NCI-H2227 (cell line): ENCODE results near the gene PTH.
A peak's percentile ranks its signal among the peaks of the same experiment; 100 is the strongest.

ENCODE experiments used
- DNase-seq: peaks from one replicate; lab custom pipeline; 2025; ENCODE audit not compliant: unreplicated experiment; lab: John Stamatoyannopoulos, UW

The PTH gene

GRCh38 chr11:13495929-13496328 lies at the start of gene PTH:
Gene PTH (minus strand): TSS chr11:13495997. CDS start chr11:13492855, 3,142 bp downstream.
- DNase-seq: no peak

- DNase-seq: no peak
These were observed 42.2 kb upstream of the PTH start for GRCh38 chr11:13538044-13538443.

- no peak for DNase-seq
These were observed 40.0 kb upstream of the PTH start for GRCh38 chr11:13535819-13536218.

- DNase-seq: no peak
These were observed 38.6 kb upstream of the PTH start for GRCh38 chr11:13534358-13534757.

GRCh38 chr11:13525257-13525656 lies 29.5 kb upstream of the PTH start:
- DNase-seq: no peak

- no peak for DNase-seq
These were observed 7.6 kb upstream of the PTH start for GRCh38 chr11:13503393-13503792.

GRCh38 chr11:13502492-13502891 lies 6.7 kb upstream of the PTH start:
- no peak for DNase-seq

GRCh38 chr11:13494051-13494450 lies 1.7 kb downstream of the PTH start:
- DNase-seq: no peak

GRCh38 chr11:13487661-13488030 lies 8.2 kb downstream of the PTH start:
- peak; percentile 21 for DNase-seq

- DNase-seq: peak; percentile 79
These were observed 8.7 kb downstream of the PTH start for GRCh38 chr11:13486926-13487660.

- peak; percentile 12 for DNase-seq
These were observed 15.6 kb downstream of the PTH start for GRCh38 chr11:13480198-13480597.

GRCh38 chr11:13479688-13480087 lies 16.1 kb downstream of the PTH start:
- DNase-seq: no peak

- no peak for DNase-seq
These were observed 20.7 kb downstream of the PTH start for GRCh38 chr11:13475091-13475490.

- DNase-seq: no peak
These were observed 22.6 kb downstream of the PTH start for GRCh38 chr11:13473013-13473722.

- DNase-seq: no peak
These were observed 27.0 kb downstream of the PTH start for GRCh38 chr11:13468750-13469149.

- peak; percentile 44 for DNase-seq
These were observed 29.9 kb downstream of the PTH start for GRCh38 chr11:13465909-13466371.

GRCh38 chr11:13463779-13464290 lies 32.0 kb downstream of the PTH start:
- no peak for DNase-seq

GRCh38 chr11:13462901-13463778 lies 32.7 kb downstream of the PTH start, which contains the start of gene BTBD10:
Gene BTBD10 (minus strand): TSS chr11:13463222. CDS start chr11:13445124, 18,098 bp downstream.
- DNase-seq: peak; percentile 98

GRCh38 chr11:13462311-13462900 lies 33.4 kb downstream of the PTH start:
- peak; percentile 68 for DNase-seq

- DNase-seq: no peak
These were observed 34.5 kb downstream of the PTH start for GRCh38 chr11:13461291-13461690.
